MCF 10A (cell line): ENCODE results near the gene BMP10. TPM values are rescaled to one million over a fixed set of nuclear protein-coding genes. Genes with fewer than 3 reads are reported as not detected.

ENCODE experiments used
- BruUV-seq: library from RNA; stranded (reverse); fragments of 400-500 nt; replicated peaks from 2 replicates; lab custom pipeline; 2021; lab: Mats Ljungman, UMichigan
- CTCF ChIA-PET: fragments of 300-600 bp; sonication (Branson Sonifier 250); formaldehyde crosslinking; extraction: SDS; loops from one replicate; lab custom pipeline; 2021; ENCODE audit warnings: antibody characterized with exemption, inconsistent platforms; lab: Yijun Ruan, JAX
- POLR2A ChIA-PET: fragments of 300-600, 350-650 bp; sonication (Branson Sonifier 250); formaldehyde crosslinking; extraction: SDS; loops from one replicate; lab custom pipeline; 2020; ENCODE audit warnings: antibody characterized with exemption, inconsistent platforms; lab: Yijun Ruan, JAX
- DNase-seq: peaks from one replicate; pipeline ENCODE4 v3.0.0-alpha.2; 2018; ENCODE audit not compliant: unreplicated experiment
- H3K27ac Mint-ChIP-seq: one replicate; pipeline ENCODE4 v1.8.0; 2022; ENCODE audit warnings: mild to moderate bottlenecking, low read depth, mixed read lengths; ENCODE audit not compliant: unreplicated experiment
- H3K27me3 Mint-ChIP-seq: one replicate; pipeline ENCODE4 v1.8.0; 2022; ENCODE audit warnings: mixed read lengths; ENCODE audit not compliant: insufficient read depth, unreplicated experiment
- H3K36me3 Mint-ChIP-seq: one replicate; pipeline ENCODE4 v1.8.0; 2022; ENCODE audit warnings: mild to moderate bottlenecking, moderate library complexity, mixed read lengths; ENCODE audit not compliant: insufficient read depth, unreplicated experiment
- H3K4me1 Mint-ChIP-seq: one replicate; pipeline ENCODE4 v1.8.0; 2022; ENCODE audit warnings: mixed read lengths; ENCODE audit not compliant: insufficient read depth, unreplicated experiment
- H3K4me3 Mint-ChIP-seq: one replicate; pipeline ENCODE4 v1.8.0; 2022; ENCODE audit warnings: mild to moderate bottlenecking, moderate library complexity, mixed read lengths; ENCODE audit not compliant: unreplicated experiment
- H3K9me3 Mint-ChIP-seq: one replicate; pipeline ENCODE4 v1.8.0; 2022; ENCODE audit warnings: mixed read lengths; ENCODE audit not compliant: unreplicated experiment
- CTCF ChIP-seq: fragments of 200-600 bp; IDR thresholded peaks from one replicate; pipeline ENCODE4 v1.8.0; 2022; ENCODE audit warnings: antibody characterized with exemption, mild to moderate bottlenecking; ENCODE audit not compliant: unreplicated experiment
- intact Hi-C: fragments of 100-400 bp; cut with micrococcal nuclease; formaldehyde crosslinking; loops from 2 replicates; pipeline ENCODE4 v1.14.1; 2022
- total RNA-seq: library from RNA; stranded (reverse); gene quantifications from 2 replicates; pipeline ENCODE4 v1.2.3, GENCODE V29; 2022

BMP10 gene
- total RNA-seq, 1 experiment from 2014 or later: not detected

- CTCF ChIA-PET: interaction anchor here (0.6 to 5.3 kb wide), 17 partner anchors 9 to 442 kb away, joined by 3 to 87 read pairs (median 4); no protein-coding TSS in a partner anchor
- Mint-ChIP-seq H3K9me3 (peaks cover 15% of the 10 kb centered on the region), H3K36me3 (no peaks in the 10 kb centered on the region), H3K4me3 (no peak overlapping the region), H3K27ac (no peak overlapping the region), H3K4me1 (peaks cover 18% of the 10 kb centered on the region), H3K27me3 (no peaks in the 10 kb centered on the region)
- TF ChIP-seq CTCF: no peak
- POLR2A ChIA-PET: interaction anchor here (0.8 to 2.6 kb wide), 6 partner anchors 10 to 154 kb away, joined by 4 to 11 read pairs (median 7); no protein-coding TSS in a partner anchor
- no peak for DNase-seq
- BruUV-seq: no TSS peak
- intact Hi-C loops: loop anchor here (5.0 kb wide), 1 partner anchor 70 kb away; no protein-coding TSS in a partner anchor
Observed at GRCh38 chr2:68907232-68907919, 36.2 kb upstream of the BMP10 start.

GRCh38 chr2:68906716-68907115 lies 35.5 kb upstream of the BMP10 start:
- Mint-ChIP-seq H3K9me3 (peaks cover 15% of the 10 kb centered on the region), H3K4me1 (peaks cover 18% of the 10 kb centered on the region), H3K36me3 (no peaks in the 10 kb centered on the region), H3K27me3 (no peaks in the 10 kb centered on the region), H3K27ac (no peak overlapping the region), H3K4me3 (no peak overlapping the region)
- BruUV-seq: no TSS peak
- intact Hi-C loops: loop anchor here (5.0 kb wide), 1 partner anchor 69 kb away; no protein-coding TSS in a partner anchor
- DNase-seq: no peak
- POLR2A ChIA-PET: interaction anchor here (1.1 to 2.6 kb wide), 2 partner anchors 62 to 77 kb away, joined by 4 to 11 read pairs; no protein-coding TSS in a partner anchor
- CTCF ChIA-PET: interaction anchor here (1.0 to 5.3 kb wide), 10 partner anchors 8 to 419 kb away, joined by 3 to 87 read pairs (median 8); no protein-coding TSS in a partner anchor
- TF ChIP-seq CTCF: no peak

- no peak for DNase-seq
- intact Hi-C loops: loop anchor here (5.0 kb wide), 1 partner anchor 68 kb away; no protein-coding TSS in a partner anchor
Observed at GRCh38 chr2:68905116-68905515, 33.9 kb upstream of the BMP10 start.

More at GRCh38 chr2:68905116-68905515, 33.9 kb upstream of the BMP10 start:
- BruUV-seq: no TSS peak
- Mint-ChIP-seq H3K4me1 (peaks cover 18% of the 10 kb centered on the region), H3K4me3 (no peak overlapping the region), H3K9me3 (peaks cover 15% of the 10 kb centered on the region), H3K36me3 (no peaks in the 10 kb centered on the region), H3K27me3 (no peaks in the 10 kb centered on the region), H3K27ac (no peak overlapping the region)
- CTCF ChIA-PET: interaction anchor here (1.1 kb wide), 2 partner anchors 153 to 194 kb away, joined by 5 read pairs; no protein-coding TSS in a partner anchor
- POLR2A ChIA-PET: no interaction called here
- no peak for TF ChIP-seq CTCF
